Suprapubic skin (tissue), 4 donors: ENCODE measurements around the gene C19orf33.

Experiments
- CTCF ChIP-seq, 2 donors: fragments of 200-600 bp in 1 of 2; fragments of 450-650 bp in 1 of 2; sonication (generic) in 1 of 2; IDR thresholded peaks; one replicate each; pipeline ENCODE4 v1.5.1; 2016 to 2019; ENCODE audit warnings: antibody characterized with exemption in 2 of 2, mild to moderate bottlenecking in 1 of 2, moderate library complexity in 1 of 2
- EP300 ChIP-seq: sonication (generic); formaldehyde crosslinking; IDR thresholded peaks from one replicate; pipeline ENCODE4 v1.6.1; 2017; ENCODE audit warnings: antibody characterized with exemption
- POLR2A ChIP-seq, 2 donors: fragments of 450-650 bp; IDR thresholded peaks; one replicate each; pipeline ENCODE4 v1.6.1; 2017; ENCODE audit warnings: antibody characterized with exemption in 2 of 2, mild to moderate bottlenecking in 2 of 2, moderate library complexity in 2 of 2
- POLR2AphosphoS5 ChIP-seq, 3 donors: sonication (generic); formaldehyde crosslinking; IDR thresholded peaks; one replicate each; pipeline ENCODE4 v1.6.1; 2017; ENCODE audit warnings: antibody characterized with exemption in 3 of 3

- TF ChIP-seq CTCF (IDR thresholded peaks at IDR 0.05) (no peak), EP300 (no peak), POLR2AphosphoS5 (IDR thresholded peaks at IDR 0.05) (no peak), POLR2A (IDR thresholded peaks at IDR 0.05) (no peak)
Measured at GRCh38 chr19:38262585-38263268, 41.3 kb upstream of the C19orf33 start.
